GM12875 (cell line): Measurements from ENCODE around the gene CHD6.

Experiments
- H3K4me3 ChIP-seq: one replicate; pipeline ENCODE4 v1.5.1; 2011; ENCODE audit warnings: low read depth, low read length, control low read depth
- CTCF ChIP-seq: IDR thresholded peaks from 2 replicates; pipeline ENCODE4 v1.5.1; 2011; ENCODE audit warnings: low read depth, mild to moderate bottlenecking, control low read depth, inconsistent platforms, low read length, moderate library complexity, borderline replicate concordance; ENCODE audit not compliant: insufficient read depth

The CHD6 gene

GRCh38 chr20:41452226-41452625 is 166.0 kb downstream of the CHD6 start:
- TF ChIP-seq CTCF, result no peak
- no peak overlapping the region for H3K4me3 ChIP-seq

GRCh38 chr20:41447006-41447405 is 171.2 kb downstream of the CHD6 start:
- no peak for TF ChIP-seq CTCF
- no peak overlapping the region for H3K4me3 ChIP-seq

GRCh38 chr20:41446456-41446855 is 171.7 kb downstream of the CHD6 start:
- TF ChIP-seq CTCF, result no peak
- H3K4me3 ChIP-seq, result no peak overlapping the region

- TF ChIP-seq CTCF, result no peak
- H3K4me3 ChIP-seq, result no peak overlapping the region
These were observed 173.4 kb downstream of the CHD6 start for GRCh38 chr20:41444821-41445220.

- no peak overlapping the region for H3K4me3 ChIP-seq
- no peak for TF ChIP-seq CTCF
These were observed 174.5 kb downstream of the CHD6 start for GRCh38 chr20:41443691-41444090.

GRCh38 chr20:41440882-41441281 is 177.3 kb downstream of the CHD6 start:
- no peak overlapping the region for H3K4me3 ChIP-seq
- no peak for TF ChIP-seq CTCF

- no peak overlapping the region for H3K4me3 ChIP-seq
- no peak for TF ChIP-seq CTCF
These were observed 180.3 kb downstream of the CHD6 start for GRCh38 chr20:41437836-41438235.
